Prostate gland (tissue), 2 donors: ENCODE data around the gene DRGX.

Source experiments
- POLR2A ChIP-seq: fragments of 450-650 bp; IDR thresholded peaks from one replicate; pipeline ENCODE4 v1.6.1; 2016; ENCODE audit warnings: antibody characterized with exemption, mild to moderate bottlenecking
- TF ChIP-seq, protein P1 (sequence below), 4 experiments: fragments of 200-600 bp in 2 of 4; fragments of 450-650 bp in 2 of 4; sonication (generic) in 2 of 4; IDR thresholded peaks; 1 replicate in 3 of 4; 2 replicates in 1 of 4; pipeline ENCODE4 v1.5.1; 2016 to 2019; ENCODE audit warnings: antibody characterized with exemption in 4 of 4, mild to moderate bottlenecking in 2 of 4, moderate library complexity in 2 of 4

DNA sequence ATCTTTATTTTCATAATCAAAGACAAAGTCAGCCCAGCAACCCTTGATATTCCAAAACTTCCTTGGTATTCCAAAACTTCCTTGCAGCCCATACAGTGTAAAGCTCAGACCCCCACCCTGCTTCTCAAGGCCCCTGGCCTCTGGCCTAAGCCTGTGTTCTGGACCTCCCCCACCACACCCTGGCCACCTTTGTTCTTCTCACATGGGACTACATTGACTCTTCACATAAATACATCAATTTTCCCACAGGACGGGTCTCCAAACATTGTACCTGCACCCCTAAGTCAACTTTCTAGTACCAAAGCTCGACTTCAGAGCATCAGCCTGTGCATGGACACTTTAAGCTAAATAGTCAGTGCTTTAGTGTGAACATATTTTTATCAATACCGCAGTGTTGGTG lies 40.7 kb downstream of the DRGX start:
- no peak for TF ChIP-seq POLR2A
- TF ChIP-seq, protein P1, sequence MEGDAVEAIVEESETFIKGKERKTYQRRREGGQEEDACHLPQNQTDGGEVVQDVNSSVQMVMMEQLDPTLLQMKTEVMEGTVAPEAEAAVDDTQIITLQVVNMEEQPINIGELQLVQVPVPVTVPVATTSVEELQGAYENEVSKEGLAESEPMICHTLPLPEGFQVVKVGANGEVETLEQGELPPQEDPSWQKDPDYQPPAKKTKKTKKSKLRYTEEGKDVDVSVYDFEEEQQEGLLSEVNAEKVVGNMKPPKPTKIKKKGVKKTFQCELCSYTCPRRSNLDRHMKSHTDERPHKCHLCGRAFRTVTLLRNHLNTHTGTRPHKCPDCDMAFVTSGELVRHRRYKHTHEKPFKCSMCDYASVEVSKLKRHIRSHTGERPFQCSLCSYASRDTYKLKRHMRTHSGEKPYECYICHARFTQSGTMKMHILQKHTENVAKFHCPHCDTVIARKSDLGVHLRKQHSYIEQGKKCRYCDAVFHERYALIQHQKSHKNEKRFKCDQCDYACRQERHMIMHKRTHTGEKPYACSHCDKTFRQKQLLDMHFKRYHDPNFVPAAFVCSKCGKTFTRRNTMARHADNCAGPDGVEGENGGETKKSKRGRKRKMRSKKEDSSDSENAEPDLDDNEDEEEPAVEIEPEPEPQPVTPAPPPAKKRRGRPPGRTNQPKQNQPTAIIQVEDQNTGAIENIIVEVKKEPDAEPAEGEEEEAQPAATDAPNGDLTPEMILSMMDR (IDR thresholded peaks at IDR 0.05): no peak
